PFSK-1 (cell line): ENCODE results near the gene MAGI1.

Source experiments
- POLR2AphosphoS5 ChIP-seq: IDR thresholded peaks from 2 replicates; pipeline ENCODE4 v1.6.1; 2012; ENCODE audit warnings: low read depth, mild to moderate bottlenecking, control low read depth, low read length, moderate library complexity
- SIN3A ChIP-seq: IDR thresholded peaks from 2 replicates; pipeline ENCODE4 v1.6.1; 2012; ENCODE audit warnings: mild to moderate bottlenecking, low read length, moderate library complexity, borderline replicate concordance; ENCODE audit not compliant: insufficient read depth
- TAF1 ChIP-seq: IDR thresholded peaks from 2 replicates; pipeline ENCODE4 v1.6.1; 2012; ENCODE audit warnings: low read length, control low read depth, borderline replicate concordance; ENCODE audit not compliant: insufficient read depth

- TF ChIP-seq POLR2AphosphoS5 (no peak), TAF1 (no peak), SIN3A (no peak)
These were observed 544.8 kb downstream of the MAGI1 start for GRCh38 chr3:65493938-65494337.
